WTC11 (cell line): ENCODE results near the gene NOX1. TPM values are rescaled to one million over a fixed set of nuclear protein-coding genes. Genes with fewer than 3 reads are reported as not detected.

Source experiments
- ATAC-seq: fragments of 200-7000 bp; cut with Tn5 transposase; 2 replicates; pipeline ENCODE4 v1.10.0; 2021; ENCODE audit warnings: mild to moderate bottlenecking, moderate library complexity
- CTCF ChIA-PET: fragments of 300-600 bp; sonication (Branson Sonifier 250); formaldehyde crosslinking; loops from one replicate; lab custom pipeline; 2021; ENCODE audit warnings: antibody characterized with exemption; lab: Charles Lee
- POLR2A ChIA-PET: fragments of 350-600 bp; sonication (Branson Sonifier 250); formaldehyde crosslinking; loops from one replicate; lab custom pipeline; 2021; ENCODE audit warnings: antibody characterized with exemption; lab: Charles Lee
- DNase-seq: peaks from one replicate; pipeline ENCODE4 v3.0.0; 2021; ENCODE audit warnings: low spot score
- H3K27ac Mint-ChIP-seq: 2 replicates; pipeline ENCODE4 v1.8.0; 2021; ENCODE audit warnings: mixed read lengths
- H3K27me3 Mint-ChIP-seq: 2 replicates; pipeline ENCODE4 v1.8.0; 2021; ENCODE audit warnings: low read depth, mild to moderate bottlenecking, moderate library complexity, mixed read lengths
- H3K36me3 Mint-ChIP-seq: 2 replicates; pipeline ENCODE4 v1.8.0; 2021; ENCODE audit warnings: mixed read lengths
- H3K4me1 Mint-ChIP-seq: 2 replicates; pipeline ENCODE4 v1.8.0; 2022; ENCODE audit warnings: mixed read lengths
- H3K4me3 Mint-ChIP-seq: 2 replicates; pipeline ENCODE4 v1.8.0; 2021; ENCODE audit warnings: mild to moderate bottlenecking, moderate library complexity, mixed read lengths
- H3K9me3 Mint-ChIP-seq: 2 replicates; pipeline ENCODE4 v1.8.0; 2021; ENCODE audit warnings: mixed read lengths
- ESRRA ChIP-seq: sonication (generic); formaldehyde crosslinking; IDR thresholded peaks from 2 replicates; pipeline ENCODE4 v1.8.1; 2022; ENCODE audit warnings: mild to moderate bottlenecking, missing genetic modification reagents, borderline replicate concordance
- FOXJ3 ChIP-seq: sonication (generic); formaldehyde crosslinking; IDR thresholded peaks from 2 replicates; pipeline ENCODE4 v1.9.0; 2021; ENCODE audit warnings: missing genetic modification reagents, mild to moderate bottlenecking, borderline replicate concordance
- MXD4 ChIP-seq: fragments of 250-450 bp; sonication (Bioruptor Pico); IDR thresholded peaks from 2 replicates; pipeline ENCODE4 v1.8.0; 2021; ENCODE audit warnings: mild to moderate bottlenecking, moderate library complexity, borderline replicate concordance
- NFATC4 ChIP-seq: fragments of 250-450 bp; sonication (Bioruptor Pico); IDR thresholded peaks from 2 replicates; pipeline ENCODE4 v1.9.0; 2021; ENCODE audit warnings: mild to moderate bottlenecking
- NR1H2 ChIP-seq: sonication (generic); formaldehyde crosslinking; IDR thresholded peaks from 2 replicates; pipeline ENCODE4 v1.9.0; 2021; ENCODE audit warnings: mild to moderate bottlenecking, moderate library complexity, missing genetic modification reagents
- NR3C1 ChIP-seq: sonication (generic); formaldehyde crosslinking; conservative IDR thresholded peaks from 2 replicates; pipeline ENCODE4 v1.8.1; 2023; ENCODE audit warnings: low read depth, mild to moderate bottlenecking, missing genetic modification reagents
- RELA ChIP-seq: sonication (generic); formaldehyde crosslinking; IDR thresholded peaks from 2 replicates; pipeline ENCODE4 v1.8.1; 2022; ENCODE audit warnings: missing genetic modification reagents, mild to moderate bottlenecking, borderline replicate concordance
- TCF7 ChIP-seq: sonication (generic); formaldehyde crosslinking; IDR thresholded peaks from 2 replicates; pipeline ENCODE4 v1.8.0; 2022; ENCODE audit warnings: mild to moderate bottlenecking, low read depth, missing genetic modification reagents, moderate library complexity
- ZNF219 ChIP-seq: sonication (generic); formaldehyde crosslinking; IDR thresholded peaks from 2 replicates; pipeline ENCODE4 v1.8.0; 2023; ENCODE audit warnings: missing genetic modification reagents, mild to moderate bottlenecking, borderline replicate concordance
- ZNF396 ChIP-seq: fragments of 250-450 bp; sonication (Bioruptor Pico); IDR thresholded peaks from 2 replicates; pipeline ENCODE4 v1.8.0; 2021; ENCODE audit warnings: mild to moderate bottlenecking, moderate library complexity, borderline replicate concordance
- ZNF423 ChIP-seq: fragments of 250-450 bp; sonication (Bioruptor Pico); IDR thresholded peaks from 2 replicates; pipeline ENCODE4 v2.1.2; 2022; ENCODE audit warnings: mild to moderate bottlenecking, moderate library complexity
- ZNF671 ChIP-seq: fragments of 250-450 bp; sonication (Bioruptor Pico); IDR thresholded peaks from 2 replicates; pipeline ENCODE4 v1.8.0; 2021; ENCODE audit warnings: mild to moderate bottlenecking
- total RNA-seq: library from RNA; stranded (reverse); gene quantifications from 3 replicates; pipeline ENCODE4 v1.2.3, GENCODE V29; 2021
- TF ChIP-seq, protein P1 (sequence below): sonication (generic); formaldehyde crosslinking; IDR thresholded peaks from 2 replicates; pipeline ENCODE4 v1.8.0; 2022; ENCODE audit warnings: mild to moderate bottlenecking, missing genetic modification reagents
- TF ChIP-seq, protein P2 (sequence below): fragments of 250-450 bp; sonication (Bioruptor Pico); IDR thresholded peaks from 2 replicates; pipeline ENCODE4 v1.9.0; 2021; ENCODE audit warnings: moderate library complexity, mild to moderate bottlenecking, inconsistent platforms, borderline replicate concordance
- TF ChIP-seq, protein P3 (sequence below): sonication (generic); formaldehyde crosslinking; IDR thresholded peaks from 2 replicates; pipeline ENCODE4 v1.8.1; 2023; ENCODE audit warnings: mild to moderate bottlenecking, missing genetic modification reagents
- TF ChIP-seq, protein P4 (sequence below): sonication (generic); formaldehyde crosslinking; IDR thresholded peaks from 2 replicates; pipeline ENCODE4 v1.8.1; 2023; ENCODE audit warnings: mild to moderate bottlenecking, missing genetic modification reagents, moderate library complexity
- TF ChIP-seq, protein P5 (sequence below): fragments of 250-450 bp; sonication (Bioruptor Pico); conservative IDR thresholded peaks from 2 replicates; pipeline ENCODE4 v1.9.0; 2021; ENCODE audit warnings: mild to moderate bottlenecking

The NOX1 gene
- total RNA-seq, 1 experiment from 2014 or later, result not detected

DNA sequence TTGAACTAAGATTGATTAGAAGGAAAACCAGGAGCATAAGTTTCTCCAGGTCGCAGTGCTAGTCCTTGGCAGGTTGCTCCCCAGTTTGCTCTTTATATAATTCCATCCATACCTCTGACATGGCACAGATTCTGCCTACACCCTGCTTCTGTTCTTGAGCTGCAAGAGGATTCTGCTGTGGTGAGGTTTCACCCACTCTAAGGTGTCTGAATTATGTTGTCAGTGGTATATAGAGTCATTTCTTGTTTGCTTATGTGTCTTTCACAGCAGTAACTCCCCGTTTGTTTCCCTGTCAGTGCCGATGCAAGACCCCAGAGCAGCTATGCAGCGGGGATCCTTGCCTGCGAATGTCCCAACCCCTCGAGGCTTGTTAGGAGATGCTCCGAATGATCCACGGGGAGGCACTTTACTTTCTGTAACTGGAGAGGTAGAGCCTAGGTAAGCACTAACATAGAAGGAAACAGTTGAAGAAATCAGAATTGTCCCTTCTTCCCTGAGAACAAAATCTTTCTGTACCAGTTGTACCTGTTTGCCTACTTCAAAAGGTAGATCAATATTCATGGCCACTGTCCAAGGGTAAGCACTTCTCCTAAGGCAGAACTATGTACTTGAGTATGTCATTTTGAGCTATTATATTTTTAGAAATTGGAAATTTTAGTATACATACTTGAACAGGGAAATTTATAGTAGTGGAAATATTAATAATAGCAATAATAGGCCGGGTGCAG is 42.8 kb downstream of the NOX1 start:
- Mint-ChIP-seq H3K27ac (no peak overlapping the region), H3K9me3 (no peaks in the 10 kb centered on the region), H3K27me3 (no peaks in the 10 kb centered on the region), H3K4me3 (no peak overlapping the region), H3K36me3 (peaks cover 57% of the 10 kb centered on the region), H3K4me1 (no peaks in the 10 kb centered on the region)
- POLR2A ChIA-PET, result no interaction called here
- no peak for DNase-seq
- ATAC-seq, result no peak
- TF ChIP-seq MXD4, result no peak
- TF ChIP-seq NR3C1 (CRISPR knock-in tag), result no peak
- no peak for TF ChIP-seq ZNF423 (CRISPR knock-in tag)
- TF ChIP-seq NR1H2, result no peak
- no peak for TF ChIP-seq RELA
- no peak for TF ChIP-seq TCF7 (CRISPR knock-in tag)
- TF ChIP-seq, protein P1, sequence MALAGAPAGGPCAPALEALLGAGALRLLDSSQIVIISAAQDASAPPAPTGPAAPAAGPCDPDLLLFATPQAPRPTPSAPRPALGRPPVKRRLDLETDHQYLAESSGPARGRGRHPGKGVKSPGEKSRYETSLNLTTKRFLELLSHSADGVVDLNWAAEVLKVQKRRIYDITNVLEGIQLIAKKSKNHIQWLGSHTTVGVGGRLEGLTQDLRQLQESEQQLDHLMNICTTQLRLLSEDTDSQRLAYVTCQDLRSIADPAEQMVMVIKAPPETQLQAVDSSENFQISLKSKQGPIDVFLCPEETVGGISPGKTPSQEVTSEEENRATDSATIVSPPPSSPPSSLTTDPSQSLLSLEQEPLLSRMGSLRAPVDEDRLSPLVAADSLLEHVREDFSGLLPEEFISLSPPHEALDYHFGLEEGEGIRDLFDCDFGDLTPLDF (CRISPR knock-in tag), result no peak
- TF ChIP-seq, protein P2, sequence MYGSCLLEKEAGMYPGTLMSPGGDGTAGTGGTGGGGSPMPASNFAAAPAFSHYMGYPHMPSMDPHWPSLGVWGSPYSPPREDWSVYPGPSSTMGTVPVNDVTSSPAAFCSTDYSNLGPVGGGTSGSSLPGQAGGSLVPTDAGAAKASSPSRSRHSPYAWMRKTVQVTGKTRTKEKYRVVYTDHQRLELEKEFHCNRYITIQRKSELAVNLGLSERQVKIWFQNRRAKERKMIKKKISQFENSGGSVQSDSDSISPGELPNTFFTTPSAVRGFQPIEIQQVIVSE, result no peak
- TF ChIP-seq NFATC4 (CRISPR knock-in tag), result no peak
- TF ChIP-seq, protein P3, sequence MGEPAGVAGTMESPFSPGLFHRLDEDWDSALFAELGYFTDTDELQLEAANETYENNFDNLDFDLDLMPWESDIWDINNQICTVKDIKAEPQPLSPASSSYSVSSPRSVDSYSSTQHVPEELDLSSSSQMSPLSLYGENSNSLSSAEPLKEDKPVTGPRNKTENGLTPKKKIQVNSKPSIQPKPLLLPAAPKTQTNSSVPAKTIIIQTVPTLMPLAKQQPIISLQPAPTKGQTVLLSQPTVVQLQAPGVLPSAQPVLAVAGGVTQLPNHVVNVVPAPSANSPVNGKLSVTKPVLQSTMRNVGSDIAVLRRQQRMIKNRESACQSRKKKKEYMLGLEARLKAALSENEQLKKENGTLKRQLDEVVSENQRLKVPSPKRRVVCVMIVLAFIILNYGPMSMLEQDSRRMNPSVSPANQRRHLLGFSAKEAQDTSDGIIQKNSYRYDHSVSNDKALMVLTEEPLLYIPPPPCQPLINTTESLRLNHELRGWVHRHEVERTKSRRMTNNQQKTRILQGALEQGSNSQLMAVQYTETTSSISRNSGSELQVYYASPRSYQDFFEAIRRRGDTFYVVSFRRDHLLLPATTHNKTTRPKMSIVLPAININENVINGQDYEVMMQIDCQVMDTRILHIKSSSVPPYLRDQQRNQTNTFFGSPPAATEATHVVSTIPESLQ, result no peak
- TF ChIP-seq ZNF219, result no peak
- no peak for TF ChIP-seq ESRRA (CRISPR knock-in tag)
- CTCF ChIA-PET, result no interaction called here

DNA sequence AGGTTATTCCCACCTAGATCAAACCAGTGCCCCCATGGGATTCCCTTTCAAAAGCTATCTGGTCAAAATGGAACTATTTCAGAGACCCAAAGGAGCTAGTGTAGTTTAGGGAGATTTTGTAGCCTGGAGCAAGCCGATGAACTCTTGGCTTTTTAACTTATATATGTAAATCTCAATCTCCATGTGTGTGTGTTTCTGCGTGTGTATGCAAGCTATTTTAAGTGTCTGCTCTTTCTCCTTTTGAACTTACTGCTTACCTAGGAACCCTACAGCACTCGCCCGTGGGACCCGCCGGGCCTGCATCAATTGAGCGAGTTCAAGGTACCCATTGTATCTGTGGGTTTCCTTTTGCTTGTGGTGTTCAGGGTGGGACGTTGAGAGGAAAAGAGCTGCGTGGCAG is 43.6 kb downstream of the NOX1 start:
- DNase-seq (no peak), ATAC-seq (no peak)
- Mint-ChIP-seq H3K9me3 (no peaks in the 10 kb centered on the region), H3K4me3 (no peak overlapping the region), H3K4me1 (no peaks in the 10 kb centered on the region), H3K36me3 (peaks cover 56% of the 10 kb centered on the region), H3K27ac (no peak overlapping the region), H3K27me3 (no peaks in the 10 kb centered on the region)
- TF ChIP-seq, protein P4, sequence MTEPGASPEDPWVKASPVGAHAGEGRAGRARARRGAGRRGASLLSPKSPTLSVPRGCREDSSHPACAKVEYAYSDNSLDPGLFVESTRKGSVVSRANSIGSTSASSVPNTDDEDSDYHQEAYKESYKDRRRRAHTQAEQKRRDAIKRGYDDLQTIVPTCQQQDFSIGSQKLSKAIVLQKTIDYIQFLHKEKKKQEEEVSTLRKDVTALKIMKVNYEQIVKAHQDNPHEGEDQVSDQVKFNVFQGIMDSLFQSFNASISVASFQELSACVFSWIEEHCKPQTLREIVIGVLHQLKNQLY, result no peak
- no peak for TF ChIP-seq ZNF671 (CRISPR knock-in tag)
- TF ChIP-seq ZNF396 (CRISPR knock-in tag), result no peak
- TF ChIP-seq FOXJ3 (CRISPR knock-in tag), result no peak
- no peak for TF ChIP-seq RELA
- POLR2A ChIA-PET, result no interaction called here
- CTCF ChIA-PET, result no interaction called here

DNA sequence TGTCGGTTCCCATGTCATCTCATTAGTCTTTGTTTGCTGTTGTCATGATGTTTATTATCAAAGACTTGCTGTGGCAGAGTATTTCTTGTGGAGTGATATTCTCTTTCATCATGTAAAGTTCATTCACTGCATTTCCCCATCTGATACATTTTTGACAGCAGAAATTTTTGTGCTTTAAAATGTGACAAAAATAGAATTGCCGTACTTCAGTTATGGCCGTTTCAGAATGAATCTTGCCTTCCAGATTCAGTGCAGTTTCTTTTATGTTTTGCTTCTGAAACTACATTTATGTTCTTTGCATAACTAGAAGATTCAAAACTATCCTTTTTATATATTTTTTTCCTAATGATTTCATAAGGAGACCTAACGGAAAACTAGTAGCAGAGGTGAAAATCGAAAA is 44.0 kb downstream of the NOX1 start:
- Mint-ChIP-seq H3K27me3 (no peaks in the 10 kb centered on the region), H3K27ac (no peak overlapping the region), H3K4me3 (no peak overlapping the region), H3K36me3 (peaks cover 56% of the 10 kb centered on the region), H3K9me3 (no peaks in the 10 kb centered on the region), H3K4me1 (no peaks in the 10 kb centered on the region)
- TF ChIP-seq, protein P5, sequence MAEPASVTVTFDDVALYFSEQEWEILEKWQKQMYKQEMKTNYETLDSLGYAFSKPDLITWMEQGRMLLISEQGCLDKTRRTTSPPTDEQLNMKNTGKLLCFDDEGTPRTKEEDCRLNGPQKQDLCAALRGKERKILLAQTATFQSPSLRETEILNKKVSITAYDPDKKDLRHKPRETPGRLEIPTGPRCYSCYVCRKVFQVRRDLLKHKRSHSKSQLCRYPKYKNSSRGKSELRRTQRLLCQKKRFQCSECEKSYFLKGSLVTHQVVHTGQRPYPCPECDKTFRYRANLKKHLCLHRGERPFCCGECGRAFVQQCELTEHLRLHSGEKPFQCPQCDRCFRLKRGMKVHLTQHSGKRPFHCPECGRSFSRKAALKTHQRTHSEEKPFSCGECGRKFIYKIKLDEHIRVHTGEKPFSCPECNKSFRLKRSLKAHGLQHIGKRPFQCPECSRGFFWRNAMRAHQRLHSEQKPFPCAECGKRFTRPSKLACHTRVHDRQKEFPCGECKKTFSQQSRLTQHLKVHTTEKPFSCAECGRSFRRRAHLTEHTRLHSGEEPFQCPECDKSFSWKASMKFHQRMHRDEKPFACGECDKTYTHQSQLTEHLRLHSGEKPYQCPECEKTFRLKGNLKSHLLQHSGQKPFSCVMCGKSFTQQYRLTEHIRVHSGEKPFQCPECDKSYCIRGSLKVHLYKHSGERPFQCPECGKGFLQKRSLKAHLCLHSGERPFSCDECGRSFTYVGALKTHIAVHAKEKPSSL (CRISPR knock-in tag), result no peak
- CTCF ChIA-PET, result no interaction called here
- ATAC-seq (no peak), DNase-seq (no peak)
- POLR2A ChIA-PET, result no interaction called here
